GM19238 (cell line): ENCODE measurements around the gene MOB3C.
A peak's percentile ranks its signal among the peaks of the same experiment; 100 is the strongest.

Source experiments
- DNase-seq: peaks from one replicate; pipeline ENCODE4 v3.0.0; 2011; ENCODE audit warnings: low spot score; ENCODE audit not compliant: insufficient read length

Gene MOB3C

DNA sequence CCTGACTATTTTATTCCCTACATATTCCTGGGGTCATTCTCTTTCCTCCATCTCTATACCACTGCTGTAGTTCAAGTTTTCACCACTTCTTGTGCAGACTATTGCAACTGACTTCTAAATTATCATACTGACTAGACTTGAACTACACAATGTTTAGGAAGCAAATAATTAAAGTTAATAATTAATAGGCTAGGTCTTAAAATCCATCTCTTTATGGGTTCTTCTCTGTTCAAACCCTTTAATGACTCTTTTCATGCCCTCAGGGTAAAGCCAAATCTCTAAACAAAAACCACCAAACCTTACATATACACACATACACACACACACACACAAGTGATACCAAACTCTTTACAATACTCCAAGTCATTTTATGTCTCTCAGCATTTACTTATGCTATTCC, 22.3 kb upstream of the MOB3C start:
- DNase-seq = no peak

DNA sequence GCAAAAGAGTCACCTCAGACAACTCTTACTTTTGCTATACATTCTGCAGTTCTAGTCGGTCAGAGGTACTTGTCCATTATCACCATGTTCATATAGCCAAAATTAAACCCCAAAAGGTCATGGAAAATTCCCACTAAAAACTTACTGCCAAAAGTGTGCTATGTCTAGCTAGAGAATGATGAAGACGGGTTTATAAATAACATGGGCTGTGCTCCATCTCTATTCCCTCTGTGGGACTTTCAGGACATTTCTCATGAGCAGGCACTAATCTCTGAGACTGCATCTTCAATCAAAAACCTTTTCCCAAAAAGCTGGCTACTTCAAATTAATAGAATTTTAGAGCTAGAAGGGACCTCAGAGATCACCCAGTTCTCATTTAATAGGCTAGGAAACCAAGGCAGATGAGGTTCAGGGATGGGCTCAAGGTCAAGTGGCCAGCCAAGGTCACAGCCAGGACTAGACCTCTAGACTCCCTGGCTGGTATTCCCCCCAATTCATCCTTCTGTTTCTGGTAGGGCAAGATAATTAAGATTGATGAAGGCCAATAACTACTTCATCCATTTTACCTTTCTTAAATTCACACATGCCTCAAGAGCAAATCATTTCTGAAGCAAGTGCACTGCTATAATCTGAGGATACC, 21.0 kb upstream of the MOB3C start:
- DNase-seq = no peak

DNA sequence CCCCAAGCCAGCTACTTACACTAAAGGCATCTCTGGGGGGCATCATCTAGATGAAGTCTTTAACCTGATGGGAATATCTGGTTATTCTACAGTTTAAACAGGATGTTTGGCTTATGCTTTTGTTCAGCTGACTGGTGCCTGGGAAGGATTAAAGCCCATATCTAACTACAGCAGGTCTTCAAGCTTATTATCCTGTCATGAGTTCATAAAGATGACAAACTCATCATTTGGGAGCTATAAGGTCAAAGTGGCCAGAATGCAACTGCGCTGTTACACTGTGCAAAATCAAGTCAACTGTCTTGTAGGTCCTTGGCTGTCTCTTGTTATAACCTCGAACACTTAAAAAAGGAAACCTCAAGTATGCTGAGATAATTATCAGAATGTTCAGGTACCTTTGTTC, 18.6 kb upstream of the MOB3C start:
- no peak for DNase-seq

GRCh38 chr1:46630719-46631118, 14.1 kb upstream of the MOB3C start:
- DNase-seq = no peak

DNA sequence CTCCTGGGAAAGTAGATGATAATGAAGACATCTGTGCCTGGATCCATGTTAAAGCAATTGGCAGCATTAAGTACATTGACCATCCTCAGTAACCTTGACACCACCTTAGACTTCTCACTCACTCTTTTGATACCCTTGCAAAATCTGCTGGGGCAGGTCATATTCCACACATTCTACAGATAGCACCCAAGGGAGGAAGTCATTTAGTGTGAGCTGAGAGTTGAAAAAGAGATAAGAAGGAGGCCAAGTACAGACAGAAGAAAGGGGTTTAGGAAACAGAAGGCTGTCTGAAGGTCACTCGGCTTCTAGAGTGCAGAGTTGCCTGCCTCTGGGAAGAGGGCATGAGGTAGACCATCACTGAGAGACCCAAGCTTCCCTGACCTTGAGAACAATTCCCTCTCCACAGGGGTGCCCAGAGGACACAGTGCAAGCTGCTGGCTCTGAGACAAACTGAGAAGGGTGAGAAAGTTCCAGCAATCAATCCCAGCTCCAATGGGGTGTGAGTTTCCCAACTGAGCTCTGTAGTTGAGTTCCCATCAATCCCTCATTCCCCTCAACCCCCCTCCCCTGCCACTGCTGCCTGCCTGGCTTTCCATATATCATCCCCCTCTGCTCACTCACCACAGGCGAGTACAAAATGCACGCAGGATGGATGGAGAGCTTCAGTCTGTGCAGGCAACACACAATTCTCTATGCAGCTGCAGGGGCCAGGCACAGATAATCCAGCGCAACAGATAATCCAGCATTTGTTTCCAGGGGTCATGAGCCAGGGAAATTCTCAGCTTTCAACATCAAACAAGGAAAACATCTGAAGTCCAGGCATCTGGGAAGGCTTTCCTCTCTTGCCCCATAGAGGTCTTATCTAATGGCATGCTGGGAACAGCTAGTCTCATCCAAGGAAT, 7.4 kb upstream of the MOB3C start:
- DNase-seq = no peak

DNA sequence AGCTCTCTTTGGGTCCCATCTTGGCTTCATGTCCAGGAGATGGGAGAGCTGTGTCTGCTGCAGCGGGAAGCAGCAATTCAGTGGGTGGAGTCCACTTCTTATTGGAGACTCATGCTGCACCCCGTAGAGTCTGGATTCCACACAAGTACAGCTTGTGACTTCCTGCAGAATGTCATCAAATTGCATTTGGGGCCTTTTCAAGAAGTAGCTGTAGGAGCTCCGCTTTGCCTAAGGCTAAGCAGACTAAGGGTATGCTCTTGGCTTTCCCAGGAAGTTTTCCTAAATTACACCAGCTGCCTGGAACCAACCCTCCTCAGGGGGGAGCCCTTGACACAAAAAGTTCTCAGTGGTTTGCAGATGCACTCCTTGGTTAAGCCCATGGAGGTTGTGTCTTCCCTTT, 5.7 kb upstream of the MOB3C start:
- DNase-seq = no peak

GRCh38 chr1:46621930-46622329, 5.3 kb upstream of the MOB3C start:
- no peak for DNase-seq

GRCh38 chr1:46619656-46620258, 3.1 kb upstream of the MOB3C start:
- no peak for DNase-seq

DNA sequence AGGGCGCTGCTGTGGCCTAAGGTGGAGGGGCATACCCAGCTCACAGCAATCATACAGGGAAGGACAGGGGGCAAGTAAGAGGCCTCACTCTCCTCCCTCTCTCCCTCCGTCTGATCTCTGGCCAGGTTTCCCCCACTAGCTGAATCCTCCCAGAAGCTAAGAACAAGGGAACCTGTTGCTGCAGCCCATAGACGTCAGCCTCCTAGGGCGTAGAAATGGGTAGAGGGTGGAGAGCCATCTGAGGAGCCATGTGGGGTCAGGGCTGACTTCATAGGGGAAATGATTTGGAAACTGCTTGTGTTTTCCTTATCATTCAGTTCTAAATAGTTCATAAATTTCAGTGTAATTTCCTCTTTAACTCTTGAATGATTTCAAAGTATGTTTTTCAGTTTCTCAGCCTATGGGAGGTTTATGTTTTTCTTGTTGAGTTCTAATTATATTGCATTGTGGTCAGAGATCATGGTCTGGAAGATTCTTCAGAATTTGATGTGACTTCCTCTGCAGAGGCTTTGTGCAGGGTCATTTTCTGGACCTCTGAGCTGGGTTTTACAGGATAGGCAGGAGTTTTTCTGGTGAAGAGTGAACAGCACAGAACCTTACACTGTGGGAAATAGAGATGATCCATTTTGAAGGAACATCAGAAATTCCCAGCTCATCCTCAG, 2.3 kb upstream of the MOB3C start:
- DNase-seq = no peak

GRCh38 chr1:46617833-46618232, 1.2 kb upstream of the MOB3C start:
- DNase-seq = no peak

DNA sequence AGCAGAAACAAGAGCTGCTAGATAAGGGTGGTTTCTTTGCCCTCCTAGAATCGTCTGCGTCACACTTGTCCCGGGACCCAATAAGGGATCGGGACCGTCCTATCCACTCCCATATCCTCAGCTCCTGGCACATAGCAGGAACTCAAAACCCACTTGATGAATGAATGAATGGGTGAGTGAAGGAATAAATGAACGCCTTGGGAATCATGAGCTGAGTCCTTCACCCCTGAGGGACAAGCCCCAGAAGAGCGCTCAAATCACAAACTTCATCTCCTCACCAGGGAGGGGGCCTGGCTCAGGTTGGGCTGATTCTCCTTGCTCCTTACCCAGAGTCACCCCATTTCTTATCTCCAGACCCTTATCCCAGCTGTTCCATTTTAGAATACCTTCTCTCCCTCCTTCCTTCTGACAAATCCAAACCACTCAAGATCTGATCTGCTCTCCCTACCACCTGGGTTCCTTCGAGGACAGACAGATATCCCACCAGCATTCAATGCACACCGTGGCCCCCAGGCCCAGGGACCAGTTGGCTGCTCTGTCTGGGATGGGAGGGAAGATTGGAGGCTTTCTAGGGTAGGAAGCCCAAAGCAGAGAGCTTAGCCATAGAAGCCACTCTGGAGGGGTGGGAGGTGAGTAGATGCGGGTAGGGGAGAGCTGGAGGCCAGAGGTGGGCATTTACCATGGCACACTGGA, 643 bp upstream of the MOB3C start:
- DNase-seq = no peak

DNA sequence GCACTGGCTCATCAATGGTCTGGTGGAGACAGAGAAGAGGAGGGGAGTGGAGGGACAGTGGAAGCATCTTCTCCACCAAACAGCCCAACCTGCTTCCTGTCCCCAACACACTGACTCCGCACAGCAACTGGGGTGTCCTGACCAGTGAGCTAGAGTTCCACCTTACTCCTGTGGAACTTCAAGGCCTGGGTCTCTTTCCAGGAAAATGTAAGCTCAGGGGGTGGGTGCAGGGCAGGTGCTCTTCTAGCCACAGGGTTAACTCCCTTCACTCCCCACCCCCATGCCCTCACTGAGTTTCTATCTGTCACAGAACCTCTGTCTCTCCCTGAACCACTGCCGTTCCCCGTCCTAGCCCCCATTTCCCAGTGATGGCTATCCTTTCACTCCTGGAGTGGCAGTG, 876 bp downstream of the MOB3C start:
- no peak for DNase-seq

GRCh38 chr1:46615088-46615487, 1.5 kb downstream of the MOB3C start:
- no peak for DNase-seq

- no peak for DNase-seq
Observed at GRCh38 chr1:46614604-46614984, 2.0 kb downstream of the MOB3C start.

GRCh38 chr1:46613661-46614603, 2.7 kb downstream of the MOB3C start:
- DNase-seq = peak; percentile 57

GRCh38 chr1:46612937-46613660, 3.5 kb downstream of the MOB3C start:
- DNase-seq = no peak

DNA sequence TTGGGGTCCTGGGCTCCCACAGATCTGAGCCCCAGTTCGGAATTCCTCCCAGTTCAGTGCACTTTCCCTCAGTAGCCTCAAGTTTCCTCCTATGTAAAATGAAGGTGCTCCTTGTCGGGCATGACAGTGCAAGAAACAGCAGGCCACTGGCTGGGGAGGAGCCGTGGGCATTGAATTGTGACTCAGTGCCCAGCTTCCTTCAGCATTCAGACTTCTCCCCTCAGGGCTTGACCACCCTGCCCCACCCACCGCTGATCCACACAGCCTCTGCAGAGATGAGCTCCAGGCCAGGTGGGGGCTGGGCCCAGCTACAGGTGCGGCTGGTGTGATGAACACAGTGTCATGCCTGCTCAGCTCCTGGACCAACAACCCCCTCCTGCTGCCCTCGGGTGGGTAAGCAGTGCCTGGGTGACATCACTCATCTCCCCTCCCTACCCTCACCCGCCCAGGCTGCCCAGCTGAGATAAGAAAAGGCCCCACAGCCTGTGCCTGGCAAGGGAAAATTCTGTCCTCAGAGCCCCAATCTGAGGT, 4.9 kb downstream of the MOB3C start:
- DNase-seq = no peak

DNA sequence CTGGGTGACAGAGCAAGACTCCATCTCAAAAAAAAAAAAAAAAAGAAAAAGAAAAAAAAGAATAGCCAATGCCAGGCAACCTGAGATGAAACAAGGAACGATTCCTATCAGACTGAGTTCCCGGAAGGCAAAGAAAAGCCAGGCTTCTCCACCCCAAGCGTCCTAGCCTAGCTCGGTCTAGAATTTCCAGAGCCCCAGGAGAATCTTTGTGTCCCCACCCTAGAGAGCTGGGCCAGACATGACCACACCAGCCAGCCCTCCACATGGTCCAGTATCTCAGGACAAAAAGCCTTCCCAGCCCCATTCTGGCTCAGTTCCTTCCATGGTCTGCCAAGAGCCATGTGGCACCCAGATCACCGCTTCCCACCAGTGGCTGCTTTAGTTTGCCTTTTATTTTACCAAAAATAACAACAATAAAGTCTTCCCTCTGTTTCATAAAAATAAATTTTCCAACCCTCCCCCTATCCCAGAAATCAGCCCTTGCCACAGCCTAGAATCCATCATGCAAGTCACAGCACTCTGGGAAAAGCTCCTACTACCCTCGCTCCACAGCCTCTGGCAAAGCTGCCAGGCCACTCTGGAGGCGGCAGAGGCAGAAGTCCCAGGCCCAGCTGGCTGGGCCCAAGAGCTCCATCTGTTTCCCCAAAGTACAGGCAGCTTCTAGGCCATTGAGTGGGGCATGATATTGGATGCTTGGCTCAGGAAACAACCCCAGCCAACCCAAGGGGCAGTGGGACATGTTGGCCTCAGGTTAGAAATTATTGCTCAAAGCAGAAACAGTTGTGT, 9.1 kb downstream of the MOB3C start:
- no peak for DNase-seq
